ENCODE measurements around the gene ACER1.
"Not testable (repeated sequence)": the region's sequence is repeated elsewhere in the genome, so short reads cannot be mapped to it uniquely, and the experiment has no call there.

ACER1 gene

DNA sequence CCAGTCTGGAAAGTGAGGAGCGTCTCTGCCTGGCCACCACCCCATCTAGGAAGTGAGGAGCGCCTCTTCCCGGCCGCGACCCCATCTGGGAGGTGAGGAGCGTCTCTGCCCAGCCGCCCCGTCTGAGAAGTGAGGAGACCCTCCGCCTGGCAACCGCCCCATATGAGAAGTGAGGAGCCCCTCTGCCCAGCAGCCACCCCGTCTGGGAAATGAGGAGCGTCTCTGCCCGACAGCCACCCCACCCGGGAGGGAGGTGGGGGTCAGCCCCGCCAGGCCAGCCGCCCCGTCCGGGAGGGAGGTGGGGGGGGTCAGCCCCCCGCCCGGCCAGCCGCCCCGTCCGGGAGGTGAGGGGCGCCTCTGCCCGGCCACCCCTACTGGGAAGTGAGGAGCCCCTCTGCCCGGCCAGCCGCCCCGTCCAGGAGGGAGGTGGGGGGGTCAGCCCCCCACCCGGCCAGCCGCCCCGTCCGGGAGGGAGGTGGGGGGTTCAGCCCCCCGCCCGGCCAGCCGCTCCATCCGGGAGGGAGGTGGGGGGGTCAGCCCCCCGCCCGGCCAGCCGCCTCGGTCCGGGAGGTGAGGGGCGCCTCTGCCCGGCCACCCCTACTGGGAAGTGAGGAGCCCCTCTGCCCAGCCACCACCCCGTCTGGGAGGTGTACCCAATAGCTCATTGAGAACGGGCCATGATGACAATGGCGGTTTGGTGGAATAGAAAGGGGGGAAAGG, 22.1 kb upstream of the ACER1 start:
- DNase-seq = not testable (repeated sequence)

DNA sequence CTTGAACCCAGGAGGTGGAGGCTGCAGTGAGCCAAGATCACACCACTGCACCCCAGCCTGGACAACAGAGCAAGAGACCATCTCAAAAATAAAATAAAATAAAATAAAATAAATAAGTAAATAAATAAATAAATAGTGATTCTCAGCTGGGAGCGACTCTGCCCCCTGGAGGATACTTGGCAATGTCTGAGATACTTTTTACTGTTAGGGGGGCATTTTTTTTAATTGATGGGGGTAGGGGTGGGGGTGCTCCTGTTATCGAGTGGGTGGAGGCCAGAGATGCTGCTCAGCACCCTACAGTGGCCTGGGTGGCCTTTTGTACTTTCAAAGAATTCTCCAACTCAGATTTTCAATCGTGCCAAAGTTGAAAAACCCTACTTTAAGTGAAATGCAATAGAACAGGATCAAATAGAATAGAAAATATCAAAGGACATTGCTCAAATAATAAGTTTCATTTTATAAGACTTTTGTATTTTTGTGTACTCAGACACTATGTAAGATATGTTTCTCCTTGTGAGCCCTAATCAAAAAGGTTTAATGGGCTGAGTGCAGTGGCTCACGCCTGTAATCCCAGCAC, 20.8 kb upstream of the ACER1 start:
- no peak for DNase-seq

DNA sequence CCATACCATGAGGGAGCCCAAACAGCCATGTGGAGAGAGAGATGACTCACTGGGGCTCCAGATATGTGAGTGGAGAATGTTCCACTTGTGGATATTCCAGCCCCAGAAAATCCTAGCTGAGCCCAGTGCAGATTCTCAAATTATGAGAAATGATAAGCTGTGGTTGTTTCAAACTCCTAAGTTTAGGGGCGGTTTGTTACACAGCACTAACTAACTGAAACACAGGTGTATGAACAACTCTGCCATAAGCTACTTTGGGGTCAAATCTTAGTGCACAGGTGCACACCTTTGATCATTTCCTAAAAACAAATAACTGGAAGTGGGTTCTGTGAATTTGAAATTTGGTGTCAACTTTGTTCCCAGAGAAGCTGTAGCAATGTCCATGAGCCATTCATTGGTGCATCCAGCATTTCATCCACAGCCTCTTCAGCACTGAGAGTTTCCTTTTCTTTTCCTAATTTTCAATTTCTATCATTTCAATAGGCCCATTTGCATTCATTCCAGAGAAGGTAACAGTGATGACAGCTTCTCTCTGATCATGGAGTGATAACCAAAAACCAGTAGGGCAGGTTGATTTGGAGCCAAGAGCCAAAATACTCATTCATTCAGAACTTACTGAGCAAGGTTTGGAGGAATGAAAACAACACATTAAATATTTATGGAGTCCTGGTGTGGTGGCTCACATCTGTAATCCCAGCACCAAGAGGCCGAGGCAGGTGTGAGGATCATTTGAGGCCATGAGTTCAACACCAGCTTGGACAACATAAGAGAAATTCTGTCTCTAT, 19.2 kb upstream of the ACER1 start:
- no peak for DNase-seq

DNA sequence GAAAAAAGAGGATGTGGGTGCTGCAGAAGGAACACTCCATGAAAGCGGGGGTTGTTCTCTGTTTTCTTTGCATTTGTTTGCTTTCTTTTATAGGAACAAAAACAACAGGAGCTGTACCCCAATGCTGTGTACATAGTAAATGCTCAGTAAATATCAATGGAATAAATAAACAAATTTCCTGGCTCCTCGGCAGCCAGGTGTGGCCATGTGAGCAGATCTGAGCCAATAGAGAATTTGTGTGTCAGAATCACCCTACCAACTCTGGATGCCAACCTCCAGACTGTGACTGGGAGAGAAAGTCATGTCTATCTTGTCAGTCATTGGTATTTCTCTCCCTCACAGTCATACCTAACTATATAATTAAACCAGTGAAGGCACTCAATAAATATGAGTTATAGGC, 17.3 kb upstream of the ACER1 start:
- DNase-seq = no peak

DNA sequence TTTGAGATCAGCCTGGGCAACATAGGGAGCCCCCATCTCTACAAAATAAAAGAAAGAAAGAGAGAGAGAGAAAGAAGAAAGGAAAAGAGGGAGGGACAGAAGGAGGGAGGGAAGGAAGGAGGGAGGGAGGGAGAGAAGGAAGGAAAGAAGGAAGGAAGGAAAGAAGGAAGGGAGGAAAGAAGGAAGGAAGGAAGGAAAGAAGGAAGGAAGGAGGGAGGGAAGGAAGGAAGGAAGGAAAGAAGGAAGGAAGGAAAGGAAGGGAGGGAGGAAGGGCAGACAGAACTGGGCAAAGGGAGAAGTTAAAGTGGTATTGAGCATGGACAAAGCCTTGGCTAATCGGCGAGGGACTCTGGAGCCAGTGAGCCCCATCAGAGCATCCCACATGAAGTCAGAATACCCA, 15.9 kb upstream of the ACER1 start:
- not testable (repeated sequence) for DNase-seq

DNA sequence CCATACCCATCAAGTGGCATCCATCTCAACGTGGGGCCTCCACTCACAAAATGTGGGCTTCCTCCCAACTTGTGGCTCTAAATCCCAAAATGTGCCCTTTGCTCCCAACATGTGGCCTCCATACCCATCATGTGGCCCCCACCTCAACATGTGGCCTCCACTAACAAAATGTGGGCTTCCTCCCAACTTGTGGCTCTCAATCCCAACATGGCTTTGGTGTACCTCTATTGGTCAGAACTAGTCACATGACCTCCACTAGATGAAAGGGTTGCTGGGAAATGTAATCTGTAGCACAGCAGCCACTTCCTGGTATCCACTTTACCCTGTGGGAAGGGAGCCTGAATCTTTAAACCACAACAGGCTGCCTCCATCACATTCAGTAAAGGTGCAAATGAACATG, 10.1 kb upstream of the ACER1 start:
- DNase-seq = no peak

DNA sequence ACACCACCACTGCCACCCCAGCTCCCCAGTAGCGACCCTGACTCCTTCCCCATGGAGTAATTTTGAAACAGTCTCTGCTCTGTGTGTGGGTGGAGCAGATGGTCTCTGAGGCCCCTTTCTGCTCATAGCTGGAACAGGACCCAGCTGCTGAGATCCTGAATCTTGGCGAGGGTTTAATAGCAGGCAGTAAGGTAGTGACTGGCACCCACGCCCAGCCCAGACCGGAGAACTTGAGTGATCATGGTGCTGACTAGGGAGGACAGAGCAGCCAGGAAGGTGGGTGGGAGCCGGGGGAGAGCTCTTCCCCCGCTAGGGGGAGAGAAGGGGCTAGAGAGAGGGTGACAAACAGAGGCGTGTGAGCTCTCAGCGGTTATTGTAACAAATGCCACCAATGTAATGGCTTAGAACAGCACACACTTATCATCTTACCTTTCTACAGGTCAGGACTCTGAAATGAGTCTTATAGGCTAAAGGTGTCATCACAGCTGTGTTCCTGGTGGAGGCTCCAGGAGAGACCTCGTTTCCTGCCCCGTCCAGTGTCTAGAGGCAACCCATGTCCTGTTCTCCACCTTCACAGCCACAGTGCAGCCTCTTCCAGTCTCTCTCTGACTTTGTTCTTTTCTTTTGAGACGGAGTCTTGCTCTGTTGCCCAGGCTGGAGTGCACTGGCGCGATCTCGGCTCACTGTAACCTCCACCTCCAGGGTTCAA, 7.2 kb upstream of the ACER1 start:
- no peak for DNase-seq

DNA sequence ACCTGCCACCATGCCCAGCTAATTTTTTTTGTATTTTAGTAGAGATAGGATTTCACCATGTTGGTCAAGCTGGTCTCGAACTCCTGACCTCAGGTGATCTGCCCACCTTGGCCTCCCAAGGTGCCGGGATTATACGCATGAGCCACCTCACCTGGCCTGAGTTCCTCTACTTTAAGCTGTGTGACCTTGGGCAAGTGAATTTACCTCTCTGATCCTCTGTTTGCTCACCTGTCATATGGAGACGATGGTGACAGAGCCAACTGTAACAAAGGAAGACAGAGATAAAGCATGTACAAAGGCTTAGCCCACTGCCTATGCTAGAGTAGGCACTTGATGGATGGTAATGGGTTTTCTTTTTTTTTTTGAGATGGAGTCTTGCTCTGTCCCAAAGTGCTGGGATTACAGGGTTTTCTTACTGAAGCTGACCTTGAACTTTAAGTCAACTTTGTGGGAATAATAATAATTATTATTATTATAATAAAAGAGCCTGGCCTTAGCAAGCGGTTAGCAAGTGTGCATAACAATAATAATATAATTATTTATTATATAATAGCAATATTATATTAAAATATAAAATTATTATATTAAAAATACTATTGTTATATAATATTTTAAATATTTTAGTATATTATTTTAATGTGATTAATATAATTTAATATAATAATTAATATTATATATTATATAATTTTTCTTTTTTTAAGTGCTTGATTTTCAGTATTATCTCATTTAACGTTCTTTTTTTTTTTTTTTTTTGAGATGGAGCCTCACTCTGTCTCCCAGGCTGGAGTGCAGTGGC, 1.3 kb upstream of the ACER1 start:
- no peak for DNase-seq

DNA sequence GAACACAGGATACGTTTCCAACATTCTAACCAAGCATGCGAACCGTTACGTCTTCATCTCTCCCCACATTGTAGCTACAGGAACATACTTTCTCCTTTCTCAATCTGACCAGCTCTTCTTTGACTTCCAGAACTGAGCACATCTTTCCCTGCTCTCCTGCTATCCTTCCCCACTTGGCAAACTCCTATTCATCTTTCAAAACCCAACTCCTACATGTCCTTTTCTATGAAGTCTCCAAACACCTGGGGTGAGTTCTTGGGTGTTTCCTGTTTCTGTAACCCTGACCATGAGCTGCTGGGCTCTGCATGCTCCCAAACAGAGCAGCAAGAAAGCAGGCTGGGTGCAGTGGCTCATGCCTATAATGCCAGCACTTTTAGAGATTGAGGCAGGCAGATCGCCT, 6.6 kb downstream of the ACER1 start:
- DNase-seq = no peak

DNA sequence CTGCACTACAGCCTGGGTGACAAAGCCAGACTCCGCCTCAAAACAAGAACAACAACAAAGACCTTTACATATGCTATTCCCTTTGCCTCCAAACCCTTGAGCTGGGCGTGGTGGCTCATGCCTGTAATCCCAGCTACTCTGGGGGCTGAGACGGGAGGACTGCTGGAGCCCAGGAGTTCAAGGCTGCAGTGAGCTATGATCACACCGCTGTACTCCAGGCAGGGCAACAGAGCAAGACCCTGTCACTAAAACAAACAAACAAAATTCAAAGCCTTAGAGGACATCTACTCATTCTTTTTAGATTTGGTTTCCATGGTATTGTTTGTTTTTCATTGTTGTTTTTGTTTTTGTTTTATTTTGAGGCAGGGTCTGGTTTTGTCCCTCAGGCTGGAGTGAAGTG, 7.8 kb downstream of the ACER1 start:
- no peak for DNase-seq

DNA sequence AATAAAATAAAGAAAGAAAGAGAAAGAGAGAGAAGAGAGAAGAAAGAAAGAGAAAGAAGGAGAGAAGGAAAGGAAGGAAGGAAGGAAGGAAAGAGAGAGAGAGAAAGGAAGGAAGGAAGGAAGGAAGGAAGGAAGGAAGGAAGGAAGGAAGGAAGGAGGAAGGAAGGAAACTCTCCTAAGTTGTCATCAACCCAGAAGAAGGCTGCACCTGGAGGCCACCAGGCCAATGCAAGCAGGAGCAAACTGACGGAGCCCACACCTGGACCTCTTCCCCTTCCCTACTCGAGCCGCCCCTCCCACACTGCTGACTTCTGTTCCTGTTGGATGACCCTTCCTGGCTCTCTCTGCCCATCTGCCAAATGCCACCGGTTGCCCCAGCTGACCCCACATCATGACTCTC, 8.7 kb downstream of the ACER1 start:
- DNase-seq = no peak

DNA sequence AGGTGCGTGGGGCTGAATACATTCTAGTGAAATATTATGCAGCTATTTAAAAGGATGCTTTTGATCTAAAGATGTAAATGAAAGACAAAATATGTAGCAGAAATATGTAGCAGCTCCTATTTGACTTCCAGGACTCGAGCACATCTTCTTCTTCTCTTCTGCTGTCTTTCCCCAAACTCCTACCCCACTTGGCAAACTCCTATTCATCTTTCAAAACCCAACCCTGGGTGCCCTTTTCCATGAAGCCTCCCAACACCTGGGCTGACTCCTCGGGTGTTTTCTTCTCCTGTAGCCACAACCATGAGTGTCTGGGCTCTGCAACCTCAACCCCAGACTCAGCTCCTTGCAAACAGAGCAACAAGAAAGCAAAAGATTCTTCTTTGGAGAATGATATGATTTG, 11.1 kb downstream of the ACER1 start:
- no peak for DNase-seq

DNA sequence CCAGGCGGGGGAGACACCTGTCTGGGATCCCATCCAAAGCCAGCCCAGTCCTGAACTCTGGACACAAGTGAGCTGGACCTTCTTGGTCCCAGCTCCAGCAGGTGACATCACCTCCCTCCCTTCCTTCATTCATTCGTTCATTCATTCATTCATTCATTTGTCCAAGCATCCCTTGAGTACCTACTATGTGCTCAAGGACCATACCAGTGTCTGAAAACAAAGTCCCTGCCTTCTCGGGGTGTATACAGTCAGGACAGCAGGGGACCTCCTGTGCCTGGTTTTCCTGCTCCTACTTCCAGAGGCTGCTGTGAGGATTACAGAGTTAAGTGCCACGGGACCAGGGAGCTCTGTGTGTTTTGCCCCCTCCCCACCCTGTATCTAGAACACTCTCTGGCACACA, 14.0 kb downstream of the ACER1 start:
- no peak for DNase-seq

DNA sequence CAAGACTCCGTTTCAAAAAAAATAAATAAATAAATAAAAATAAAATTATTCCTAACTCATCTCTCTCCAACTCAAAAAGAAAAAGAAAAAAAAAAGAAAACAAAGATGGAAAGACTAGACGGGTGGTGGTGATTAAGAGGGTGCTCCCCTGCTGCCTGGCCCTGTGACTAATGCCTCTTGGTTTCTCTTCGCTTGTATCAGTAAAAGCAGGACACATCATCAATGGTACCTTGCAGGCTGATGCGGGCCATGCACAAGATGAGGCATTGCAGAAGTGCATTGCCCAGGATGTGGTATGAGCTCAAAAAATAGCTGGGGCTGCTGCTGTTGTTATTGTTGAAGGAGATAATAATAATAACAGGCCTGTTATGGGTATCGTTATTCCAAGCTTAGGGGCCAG, 14.6 kb downstream of the ACER1 start:
- DNase-seq = no peak

DNA sequence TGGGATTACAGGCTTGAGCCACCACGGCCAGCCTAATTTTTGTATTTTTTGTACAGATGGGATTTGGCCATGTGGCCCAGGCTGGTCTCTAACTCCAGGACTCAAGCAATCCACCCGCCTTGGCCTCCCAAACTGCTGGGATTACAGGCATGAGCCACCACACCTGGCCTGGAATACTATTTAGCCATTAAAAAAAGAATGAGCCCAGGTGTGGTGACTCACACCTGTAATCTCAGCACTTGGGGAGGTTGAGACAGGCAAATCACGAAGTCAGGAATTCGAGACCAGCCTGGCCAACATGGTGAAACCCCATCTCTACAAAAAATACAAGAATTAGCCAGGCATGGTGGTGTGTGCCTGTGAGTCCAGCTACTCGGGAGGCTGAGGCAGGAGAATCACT, 17.8 kb downstream of the ACER1 start:
- DNase-seq = not testable (repeated sequence)

DNA sequence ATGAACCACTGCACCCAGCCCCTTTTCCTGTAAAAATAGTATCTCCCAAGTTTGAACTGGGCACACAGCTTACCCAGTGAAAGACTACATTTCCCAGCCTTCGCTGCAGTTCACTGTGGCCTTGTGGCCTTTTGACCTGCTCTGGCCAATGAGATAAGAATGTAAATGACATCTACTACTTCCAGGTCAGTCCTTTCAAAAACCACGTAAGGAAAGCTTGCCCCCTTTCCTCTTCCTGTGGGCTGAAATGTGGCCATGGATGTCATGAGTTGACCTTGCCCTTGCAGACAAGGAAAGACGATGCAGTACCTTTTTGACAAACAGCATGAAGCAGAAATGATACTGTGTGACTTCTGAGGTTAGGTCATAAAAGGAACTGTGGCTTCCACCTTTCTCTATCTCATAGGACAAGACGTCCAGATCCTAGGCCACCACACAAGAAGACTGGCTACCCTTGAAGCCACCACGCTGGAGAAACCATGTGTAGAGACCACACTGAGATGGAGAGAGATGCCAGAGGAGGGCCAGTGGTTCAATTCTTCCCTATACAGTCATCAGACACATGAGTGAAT, 19.9 kb downstream of the ACER1 start:
- DNase-seq = no peak

DNA sequence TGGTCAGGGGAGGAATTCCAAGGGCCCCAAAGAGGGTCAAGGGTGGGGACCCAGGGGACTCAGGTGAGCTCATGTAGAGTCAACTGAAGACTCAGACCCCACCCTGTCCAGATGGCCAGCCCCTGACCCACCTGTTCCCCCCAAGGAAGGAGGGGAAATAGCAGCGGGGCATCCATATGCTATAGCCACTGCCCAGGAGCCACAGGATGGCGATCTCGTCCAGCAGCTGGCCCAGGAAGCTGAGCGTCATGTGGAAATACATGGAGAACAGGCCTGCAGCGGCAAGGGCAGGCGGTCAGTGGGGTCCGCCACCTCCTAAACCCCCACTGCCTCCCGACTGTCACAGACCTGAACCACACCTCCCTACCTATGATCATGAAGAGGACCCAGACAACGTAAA, 21.4 kb downstream of the ACER1 start:
- DNase-seq = no peak

DNA sequence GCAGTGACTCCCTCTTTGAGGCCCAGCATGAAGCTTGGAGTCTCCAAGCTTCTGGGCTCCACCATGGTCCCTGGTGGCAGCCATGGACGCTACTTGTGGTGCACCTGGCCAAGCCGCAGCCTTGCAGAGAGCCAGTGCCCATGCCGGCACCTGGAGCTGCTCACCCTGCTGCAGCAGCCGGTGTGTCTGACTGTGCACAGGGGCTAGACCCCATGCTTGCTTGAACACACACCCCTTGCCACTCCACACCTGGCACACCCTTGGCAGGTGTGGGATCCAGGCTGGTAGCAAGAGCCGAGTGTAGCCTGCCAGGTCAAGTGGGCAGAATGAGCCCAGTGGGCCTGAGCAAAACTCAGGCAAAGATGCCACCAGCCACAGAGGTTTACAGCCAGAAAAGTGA, 35.0 kb downstream of the ACER1 start:
- no peak for DNase-seq

DNA sequence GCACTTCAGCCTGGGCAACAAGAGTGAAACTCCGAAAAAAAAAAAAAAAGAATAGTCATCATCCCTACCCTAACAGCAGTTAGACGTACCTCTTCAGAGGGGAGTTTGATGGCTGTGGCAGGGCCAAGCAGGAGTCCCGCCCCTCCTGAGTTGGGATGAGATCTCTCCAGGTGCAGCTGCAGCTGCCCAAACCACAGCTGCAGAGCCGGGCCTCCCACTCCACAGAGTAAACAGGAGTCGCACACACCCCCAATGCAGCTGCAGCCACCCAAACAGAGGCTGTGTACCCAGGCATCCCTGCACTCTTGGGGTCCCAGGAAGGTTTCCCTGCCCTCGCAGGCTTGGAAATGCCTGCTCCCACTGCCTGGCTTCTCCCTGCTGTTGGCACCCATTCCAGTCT, 36.2 kb downstream of the ACER1 start:
- DNase-seq = no peak

DNA sequence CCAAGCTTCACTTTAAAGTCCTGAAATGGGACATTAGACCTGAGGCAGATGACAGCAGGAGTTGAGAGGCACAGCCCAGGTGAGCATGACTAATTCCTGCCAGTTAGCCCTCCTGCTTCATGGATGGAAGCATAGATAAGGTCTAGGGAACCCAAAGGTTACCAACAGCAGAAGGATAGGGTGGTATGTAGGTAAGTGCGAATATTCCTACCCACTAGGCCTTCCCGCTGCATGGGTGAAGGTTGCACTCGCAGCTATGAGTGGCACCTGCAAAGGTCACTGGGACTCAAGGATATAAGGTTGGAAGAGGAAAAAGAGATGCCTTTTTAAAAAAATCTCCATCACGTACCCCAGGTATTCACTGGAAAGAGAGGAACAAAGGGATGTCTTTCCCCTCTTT, 41.4 kb downstream of the ACER1 start:
- no peak for DNase-seq

DNA sequence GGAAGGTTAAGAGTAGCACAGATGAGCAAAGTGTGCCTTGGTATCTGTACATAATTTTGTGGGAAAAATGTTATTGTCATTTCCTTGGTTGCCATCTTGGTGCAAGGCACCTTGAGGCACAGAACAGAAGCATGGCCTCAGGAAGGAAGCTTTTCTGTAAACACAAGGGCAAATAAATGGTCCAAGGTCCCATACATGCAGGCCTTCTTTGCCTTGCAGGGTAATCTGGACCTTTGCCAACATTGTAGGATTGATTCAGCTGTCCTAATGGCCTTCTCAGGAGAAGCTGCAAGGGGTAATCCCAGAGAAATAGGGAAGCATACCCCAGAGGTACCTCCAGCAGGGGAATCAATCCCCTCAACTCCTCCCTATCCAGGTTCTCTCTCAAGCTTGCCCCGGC, 44.7 kb downstream of the ACER1 start:
- no peak for DNase-seq

DNA sequence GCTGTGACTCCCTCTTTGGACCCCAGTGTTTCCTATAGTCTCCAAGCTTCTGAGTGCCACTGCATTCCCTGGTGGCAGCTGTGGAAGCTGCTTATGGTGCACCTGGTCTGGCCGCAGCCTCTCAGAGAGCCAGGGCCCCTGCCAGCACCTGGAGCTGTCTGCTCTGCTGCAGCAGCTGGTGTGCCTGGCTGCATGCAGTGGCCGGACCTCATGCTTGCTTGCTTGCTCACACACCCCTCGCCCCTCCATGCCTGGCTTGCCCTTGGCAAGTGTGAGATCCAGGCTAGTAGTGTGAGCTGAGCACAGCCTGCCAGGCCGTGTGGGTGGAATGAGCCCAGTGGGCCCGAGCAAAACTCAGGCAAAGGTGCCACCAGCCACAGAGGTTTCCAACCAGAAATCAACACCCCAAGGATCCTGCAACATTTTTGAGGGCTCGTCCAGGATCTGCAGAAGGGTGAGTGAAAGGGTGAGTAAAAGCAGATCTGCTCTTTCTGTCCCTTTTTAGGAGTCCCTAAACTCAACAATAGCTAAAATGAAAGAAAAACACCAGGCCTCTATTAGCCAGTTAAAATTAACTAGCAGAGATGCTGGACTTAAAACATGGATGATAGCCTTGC, 46.0 kb downstream of the ACER1 start:
- no peak for DNase-seq

All from bone marrow (tissue), 2 donors.